Suprapubic skin (tissue), 4 donors: ENCODE results near the gene INF2. TPM values are rescaled to one million over a fixed set of nuclear protein-coding genes. Genes with fewer than 3 reads are reported as not detected.
A peak's percentile ranks its signal among the peaks of the same experiment; 100 is the strongest.

ENCODE experiments used
- DNase-seq, 2 donors: peaks; one replicate each; pipeline ENCODE4 v3.0.0-alpha.2; 2019; ENCODE audit warnings: low spot score in 2 of 2
- H3K27ac ChIP-seq: fragments of 200-600 bp; sonication (generic); one replicate; pipeline ENCODE4 v1.5.1; 2019
- H3K27me3 ChIP-seq: fragments of 200-600 bp; sonication (generic); one replicate; pipeline ENCODE4 v1.5.1; 2019
- H3K36me3 ChIP-seq: fragments of 200-600 bp; sonication (generic); one replicate; pipeline ENCODE4 v1.5.1; 2019
- H3K4me1 ChIP-seq: fragments of 200-600 bp; sonication (generic); one replicate; pipeline ENCODE4 v1.5.1; 2019
- H3K4me3 ChIP-seq: fragments of 200-600 bp; sonication (generic); one replicate; pipeline ENCODE4 v1.5.1; 2019; ENCODE audit warnings: mild to moderate bottlenecking
- H3K9me3 ChIP-seq: fragments of 200-600 bp; sonication (generic); one replicate; pipeline ENCODE4 v1.5.1; 2019
- CTCF ChIP-seq, 2 donors: fragments of 200-600 bp in 1 of 2; fragments of 450-650 bp in 1 of 2; sonication (generic) in 1 of 2; IDR thresholded peaks; one replicate each; pipeline ENCODE4 v1.5.1; 2016 to 2019; ENCODE audit warnings: antibody characterized with exemption in 2 of 2, mild to moderate bottlenecking in 1 of 2, moderate library complexity in 1 of 2
- EP300 ChIP-seq: sonication (generic); formaldehyde crosslinking; IDR thresholded peaks from one replicate; pipeline ENCODE4 v1.6.1; 2017; ENCODE audit warnings: antibody characterized with exemption
- POLR2A ChIP-seq, 2 donors: fragments of 450-650 bp; IDR thresholded peaks; one replicate each; pipeline ENCODE4 v1.6.1; 2017; ENCODE audit warnings: antibody characterized with exemption in 2 of 2, mild to moderate bottlenecking in 2 of 2, moderate library complexity in 2 of 2
- POLR2AphosphoS5 ChIP-seq, 3 donors: sonication (generic); formaldehyde crosslinking; IDR thresholded peaks; one replicate each; pipeline ENCODE4 v1.6.1; 2017; ENCODE audit warnings: antibody characterized with exemption in 3 of 3
- WGBS: methylation state at CpG from one replicate; pipeline ENCODE4 v1.1.5; 2018; 5-methylcytosine and 5-hydroxymethylcytosine counted together
- total RNA-seq, 4 donors: library from RNA; depleted of rRNA; stranded (reverse); fragments of >200 nt; gene quantifications; one replicate each; pipeline ENCODE4 v1.1.0, GENCODE V29; 2016

INF2 gene
- total RNA-seq, 4 donors from 2014 or later = 52.1 to 126 (median 81.8) TPM

DNA sequence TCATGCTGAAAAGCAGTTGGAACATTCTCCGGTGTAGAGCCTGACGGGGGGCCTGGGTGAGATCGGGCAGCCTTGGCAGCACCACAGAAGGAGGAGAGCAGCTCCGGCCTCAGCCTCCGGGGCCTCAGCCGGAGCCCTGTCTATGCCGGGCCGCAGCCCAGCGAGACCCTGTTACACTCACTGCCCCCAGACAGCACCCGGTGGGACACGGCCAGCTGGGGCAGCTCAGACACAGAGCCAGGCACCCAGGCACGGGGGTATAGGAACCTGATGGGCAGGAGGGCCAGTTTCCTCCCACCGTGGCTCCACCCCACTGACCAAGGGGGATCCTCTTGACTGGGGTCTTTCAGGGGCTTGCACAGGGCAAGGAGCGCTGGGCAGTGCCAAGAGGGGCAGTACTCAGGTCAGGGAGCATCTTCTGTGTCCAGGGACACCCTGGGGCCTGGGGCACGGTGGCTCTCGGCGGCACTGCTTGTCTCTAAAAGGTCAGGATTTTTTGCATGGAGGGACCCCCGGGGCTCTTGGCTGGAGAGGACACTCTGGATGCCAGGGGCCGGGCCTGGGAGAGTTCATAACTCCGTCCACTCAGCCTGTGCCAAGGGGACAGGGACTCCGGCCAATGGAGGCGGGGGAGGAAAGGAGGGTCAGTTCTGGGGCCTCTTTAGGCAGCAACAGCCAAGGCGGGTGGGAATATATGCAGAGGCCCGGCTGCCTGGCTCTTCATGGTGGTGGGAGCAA, 9.4 kb downstream of the INF2 start:
- H3K36me3 ChIP-seq = peaks cover 30% of the 10 kb centered on the region
- peaks cover 64% of the 10 kb centered on the region for H3K4me1 ChIP-seq
- H3K9me3 ChIP-seq = no peaks in the 10 kb centered on the region
- DNase-seq = no peak
- peak overlapping the region; percentile 35 for H3K27ac ChIP-seq
- peak overlapping the region; percentile 6 for H3K4me3 ChIP-seq
- no peaks in the 10 kb centered on the region for H3K27me3 ChIP-seq
- TF ChIP-seq EP300 = no peak
- TF ChIP-seq POLR2A (IDR thresholded peaks at IDR 0.05) = no peak
- TF ChIP-seq CTCF (IDR thresholded peaks at IDR 0.05) = no peak
- TF ChIP-seq POLR2AphosphoS5 (IDR thresholded peaks at IDR 0.05) = no peak
- WGBS = 76% methylated on average over 2 of the region's 24 CpGs

- 71% methylated on average over 2 of the region's 12 CpGs for WGBS
Observed at GRCh38 chr14:104699426-104699748, 10.0 kb downstream of the INF2 start.

DNA sequence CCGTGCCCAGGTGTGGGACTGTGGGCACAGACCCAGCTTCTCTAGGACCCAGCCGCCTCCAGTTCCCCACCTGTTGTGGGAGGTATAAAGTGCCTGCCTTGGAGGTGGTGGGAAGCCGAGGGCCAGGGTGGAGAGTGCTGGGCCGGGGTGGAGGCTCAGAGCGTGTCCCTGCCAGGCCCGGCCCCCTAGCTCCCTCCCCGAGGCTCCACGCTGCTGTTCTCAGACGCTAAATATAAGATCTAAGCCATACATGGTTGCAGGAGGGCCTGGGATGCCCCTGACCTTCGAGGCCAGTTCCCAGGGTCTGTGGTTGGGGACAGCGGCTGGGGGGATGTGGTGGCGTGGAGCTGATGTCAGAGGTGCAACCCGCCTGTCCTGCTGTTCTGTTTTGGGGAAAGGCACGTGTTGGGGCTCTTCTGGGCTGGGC, 10.8 kb downstream of the INF2 start:
- Histone ChIP-seq H3K27me3 (no peaks in the 10 kb centered on the region), H3K4me1 (peaks cover 50% of the 10 kb centered on the region), H3K36me3 (peaks cover 43% of the 10 kb centered on the region), H3K9me3 (no peaks in the 10 kb centered on the region), H3K27ac (no peak overlapping the region), H3K4me3 (no peak overlapping the region)
- 42% methylated on average over 7 of the region's 14 CpGs for WGBS
- no peak for DNase-seq
- TF ChIP-seq POLR2A (IDR thresholded peaks at IDR 0.05) (no peak), CTCF (IDR thresholded peaks at IDR 0.05) (no peak), POLR2AphosphoS5 (IDR thresholded peaks at IDR 0.05) (no peak), EP300 (no peak)

More at GRCh38 chr14:104699426-104699748, 10.0 kb downstream of the INF2 start:
- Histone ChIP-seq H3K27ac (no peak overlapping the region), H3K27me3 (no peaks in the 10 kb centered on the region), H3K9me3 (no peaks in the 10 kb centered on the region), H3K36me3 (peaks cover 36% of the 10 kb centered on the region), H3K4me3 (peak overlapping the region; percentile 6), H3K4me1 (peaks cover 59% of the 10 kb centered on the region)
- TF ChIP-seq POLR2AphosphoS5 (IDR thresholded peaks at IDR 0.05) = no peak
- no peak for TF ChIP-seq POLR2A (IDR thresholded peaks at IDR 0.05)
- TF ChIP-seq EP300 = no peak
- no peak for TF ChIP-seq CTCF (IDR thresholded peaks at IDR 0.05)
- DNase-seq = no peak

GRCh38 chr14:104700747-104701217, 11.4 kb downstream of the INF2 start:
- no peak overlapping the region for H3K27ac ChIP-seq
- H3K9me3 ChIP-seq = no peaks in the 10 kb centered on the region
- peaks cover 45% of the 10 kb centered on the region for H3K4me1 ChIP-seq
- TF ChIP-seq POLR2A (IDR thresholded peaks at IDR 0.05) (no peak), CTCF (IDR thresholded peaks at IDR 0.05) (no peak), POLR2AphosphoS5 (IDR thresholded peaks at IDR 0.05) (no peak)
- DNase-seq = no peak
- WGBS = 60% methylated on average over 13 of the region's 22 CpGs
- no peak overlapping the region for H3K4me3 ChIP-seq
- H3K27me3 ChIP-seq = no peaks in the 10 kb centered on the region
- peaks cover 48% of the 10 kb centered on the region for H3K36me3 ChIP-seq

DNA sequence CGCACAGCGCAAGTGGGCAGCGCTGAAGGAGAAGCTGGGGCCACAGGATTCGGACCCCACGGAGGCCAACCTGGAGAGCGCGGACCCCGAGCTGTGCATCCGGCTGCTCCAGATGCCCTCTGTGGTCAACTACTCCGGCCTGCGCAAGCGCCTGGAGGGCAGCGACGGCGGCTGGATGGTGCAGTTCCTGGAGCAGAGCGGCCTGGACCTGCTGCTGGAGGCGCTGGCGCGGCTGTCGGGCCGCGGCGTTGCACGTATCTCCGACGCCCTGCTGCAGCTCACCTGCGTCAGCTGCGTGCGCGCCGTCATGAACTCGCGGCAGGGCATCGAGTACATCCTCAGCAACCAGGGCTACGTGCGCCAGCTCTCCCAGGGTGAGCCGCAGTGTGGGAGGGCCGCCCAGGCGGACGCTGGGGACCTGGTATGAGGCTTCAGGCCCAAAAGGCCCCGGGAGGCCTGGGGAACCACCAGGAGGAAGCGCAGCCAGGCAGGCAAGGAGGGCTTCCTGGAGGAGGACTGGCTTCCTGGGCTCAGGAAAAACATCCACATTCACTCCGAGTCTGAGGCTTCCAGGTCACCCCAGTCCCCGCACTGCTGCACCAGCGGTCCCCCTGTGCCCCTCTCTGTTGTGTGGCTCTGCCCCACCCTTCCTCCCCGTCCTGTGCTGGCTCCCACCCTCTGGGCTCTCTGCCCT, 12.1 kb downstream of the INF2 start:
- no peak for DNase-seq
- 97% methylated on average over 6 of the region's 46 CpGs for WGBS
- TF ChIP-seq CTCF (IDR thresholded peaks at IDR 0.05) (no peak), EP300 (no peak), POLR2A (IDR thresholded peaks at IDR 0.05) (no peak), POLR2AphosphoS5 (IDR thresholded peaks at IDR 0.05) (no peak)
- Histone ChIP-seq H3K27me3 (no peaks in the 10 kb centered on the region), H3K9me3 (no peaks in the 10 kb centered on the region), H3K4me3 (no peak overlapping the region), H3K4me1 (peaks cover 39% of the 10 kb centered on the region), H3K27ac (no peak overlapping the region), H3K36me3 (peaks cover 56% of the 10 kb centered on the region)
